GM12892 (cell line): ENCODE results near the gene HACD2.

Experiments
- POLR2A ChIP-seq: IDR thresholded peaks from 2 replicates; pipeline ENCODE4 v1.6.1; 2011; ENCODE audit warnings: low read depth, low read length, control low read depth
- POLR2AphosphoS5 ChIP-seq: IDR thresholded peaks from 2 replicates; pipeline ENCODE4 v1.6.1; 2011; ENCODE audit warnings: low read depth, low read length, control low read depth
- TAF1 ChIP-seq: IDR thresholded peaks from 2 replicates; pipeline ENCODE4 v1.6.1; 2011; ENCODE audit warnings: low read depth, mild to moderate bottlenecking, control low read depth, low read length, borderline replicate concordance

DNA sequence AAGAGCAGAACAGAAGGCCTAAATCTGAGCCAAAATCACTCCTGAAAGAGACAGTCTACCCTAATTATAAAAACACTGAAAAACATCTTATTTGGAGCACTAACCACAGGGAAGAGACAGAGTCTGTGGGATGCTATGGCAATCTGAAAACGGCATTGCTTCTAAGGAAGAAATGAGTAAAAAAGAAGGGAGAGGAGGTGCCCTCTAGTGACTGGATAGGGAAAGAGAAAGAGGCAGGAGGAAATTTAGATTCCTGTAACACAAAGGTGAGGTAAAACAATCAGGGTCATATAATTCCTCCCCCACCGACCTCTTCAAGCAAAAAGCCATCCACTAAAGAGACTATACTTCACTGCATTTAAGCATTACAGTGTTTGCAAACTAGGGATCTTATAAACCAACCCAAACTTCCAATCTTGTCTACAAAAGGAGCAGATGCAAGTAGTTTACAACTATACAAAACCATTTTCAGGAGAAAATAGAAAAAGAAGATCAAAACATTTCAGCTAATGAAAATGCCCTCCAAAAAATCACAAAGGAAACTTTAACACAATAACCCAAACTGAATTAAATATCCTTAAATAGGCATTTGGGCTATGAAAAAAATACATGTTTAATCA lies 32.6 kb downstream of the HACD2 start:
- no peak for TF ChIP-seq POLR2AphosphoS5
- TF ChIP-seq TAF1, result no peak
- no peak for TF ChIP-seq POLR2A
